GM19351 (cell line): ENCODE data around the gene ACYP2.
"Not testable (repeated sequence)": the region's sequence is repeated elsewhere in the genome, so short reads cannot be mapped to it uniquely, and the experiment has no call there.

Source experiments
- ATAC-seq: cut with Tn5 transposase; IDR thresholded peaks from one replicate; pipeline ENCODE4 v1.9.1; 2021; ENCODE audit warnings: mild to moderate bottlenecking, moderate library complexity; ENCODE audit not compliant: unreplicated experiment

The ACYP2 gene

DNA sequence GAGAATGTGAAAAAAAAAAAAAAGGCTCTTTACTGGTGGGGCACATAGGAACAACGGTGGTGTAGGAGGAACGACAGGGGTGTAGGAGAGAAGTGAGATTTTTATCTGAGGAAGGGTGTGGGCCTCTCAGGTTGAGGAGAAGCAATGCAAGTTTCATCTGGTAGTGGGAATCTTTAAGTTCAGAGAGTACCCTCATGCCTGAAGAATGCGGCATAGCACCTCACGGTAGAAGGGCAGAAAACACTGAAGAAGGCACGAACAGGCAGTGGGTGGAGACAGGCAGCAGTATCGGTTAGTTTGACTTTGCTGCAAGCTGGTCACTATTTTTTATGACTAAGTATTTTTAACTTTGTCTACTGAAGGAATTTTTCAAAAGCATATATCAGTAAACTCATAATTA, 192.8 kb downstream of the ACYP2 start:
- ATAC-seq, result no peak

DNA sequence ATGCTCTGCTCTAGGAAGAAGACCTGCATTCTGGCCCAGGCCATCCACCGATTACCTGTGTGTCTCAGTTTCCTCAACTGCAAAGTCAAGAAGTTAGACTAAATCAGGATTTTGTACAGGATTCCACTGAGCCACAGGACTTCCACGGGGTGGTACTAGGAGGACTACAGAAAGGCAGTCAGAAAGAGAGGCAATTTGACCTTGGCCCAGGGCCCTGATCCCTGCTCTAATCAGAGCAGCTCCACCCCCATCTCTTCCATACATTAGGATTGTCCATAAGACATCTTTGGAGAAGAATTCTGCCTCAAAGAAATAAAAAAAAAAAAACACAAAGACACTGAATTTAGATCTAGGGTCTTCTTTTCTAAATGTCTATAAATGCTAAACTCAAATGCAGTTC, 193.4 kb downstream of the ACYP2 start:
- ATAC-seq, result no peak

GRCh38 chr2:54310311-54310710, 194.9 kb downstream of the ACYP2 start:
- ATAC-seq, result no peak

DNA sequence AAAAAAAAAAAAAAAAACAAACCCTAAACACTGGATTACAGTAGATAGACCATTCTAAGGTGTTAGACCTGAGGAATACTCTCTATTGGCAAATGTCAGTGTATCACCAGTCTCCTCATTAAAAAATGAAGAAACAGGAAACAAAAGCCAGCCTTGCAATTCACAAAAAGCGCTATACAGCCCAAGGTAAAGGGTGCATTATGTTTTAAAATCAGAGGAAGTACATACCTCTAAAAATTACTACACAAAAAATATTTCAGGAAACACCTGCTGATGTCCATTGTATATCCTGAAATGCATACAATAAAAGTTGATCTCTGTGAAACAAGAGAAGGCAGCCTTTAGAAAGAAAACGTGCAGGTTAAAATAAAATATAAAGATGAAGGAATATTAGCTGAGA, 195.5 kb downstream of the ACYP2 start:
- no peak for ATAC-seq

DNA sequence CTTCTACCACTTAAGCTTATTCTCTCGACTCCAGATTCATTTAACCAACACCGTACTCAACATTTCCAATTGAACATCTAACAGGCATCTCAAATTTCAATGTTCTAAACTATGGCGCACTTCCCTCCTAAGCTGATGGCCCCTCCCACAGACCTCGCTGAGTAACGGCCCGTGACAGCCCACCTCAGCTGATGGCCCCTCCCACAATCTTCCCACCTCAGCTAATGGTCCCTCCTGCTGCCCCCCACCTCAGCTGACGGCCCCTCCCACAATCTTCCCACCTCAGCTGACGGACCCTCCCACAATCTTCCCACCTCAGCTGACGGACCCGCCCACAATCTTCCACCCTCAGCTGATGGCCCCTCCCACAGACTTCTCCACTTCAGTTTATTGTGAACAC, 197.7 kb downstream of the ACYP2 start:
- ATAC-seq, result no peak

GRCh38 chr2:54317973-54318372, 202.6 kb downstream of the ACYP2 start:
- no peak for ATAC-seq

DNA sequence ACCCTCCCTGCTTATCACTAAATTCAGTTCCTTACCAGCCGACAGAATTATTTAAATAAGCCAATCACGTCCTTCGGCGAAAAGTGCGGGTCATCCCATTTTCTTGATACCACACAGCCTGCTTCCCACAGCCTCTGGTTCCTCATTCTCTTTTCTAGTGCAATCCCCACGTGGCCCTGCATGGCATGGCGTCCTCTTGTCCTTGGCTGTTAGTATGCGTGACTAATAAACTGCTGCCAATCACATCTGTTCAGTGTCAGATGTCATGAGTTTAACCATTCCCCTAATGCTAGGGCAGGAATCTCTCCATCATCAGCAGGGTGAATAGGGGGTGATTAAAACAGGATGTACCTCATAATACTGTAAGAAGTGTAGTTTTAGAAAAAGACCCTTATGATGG, 203.4 kb downstream of the ACYP2 start:
- ATAC-seq, result no peak

GRCh38 chr2:54321047-54321446, 205.6 kb downstream of the ACYP2 start:
- ATAC-seq, result no peak

GRCh38 chr2:54324517-54324916, 209.1 kb downstream of the ACYP2 start:
- ATAC-seq, result not testable (repeated sequence)

DNA sequence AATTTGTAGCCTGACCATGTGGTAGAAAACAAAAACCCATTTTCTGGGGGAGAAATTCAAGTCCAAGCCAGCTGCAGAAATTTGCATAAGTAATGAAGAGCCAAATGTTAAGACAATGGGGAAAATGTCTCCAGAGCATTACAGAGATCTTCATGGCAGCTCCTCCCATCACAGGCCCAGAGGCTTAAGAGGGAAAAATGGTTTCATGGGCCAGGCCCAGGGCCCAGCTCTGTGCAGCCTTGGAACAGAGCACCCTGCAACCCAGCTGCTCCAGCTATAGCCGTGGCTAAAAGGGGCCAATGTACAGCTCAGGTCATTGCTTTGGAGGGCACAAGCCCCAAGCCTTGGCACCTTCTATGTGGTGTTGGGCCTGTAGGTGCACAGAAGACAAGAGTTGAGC, 209.7 kb downstream of the ACYP2 start:
- ATAC-seq, result no peak

- ATAC-seq, result no peak
Observed at GRCh38 chr2:54329482-54330161, 214.2 kb downstream of the ACYP2 start.

GRCh38 chr2:54330162-54330925, 214.9 kb downstream of the ACYP2 start:
- peak; percentile 98 for ATAC-seq

DNA sequence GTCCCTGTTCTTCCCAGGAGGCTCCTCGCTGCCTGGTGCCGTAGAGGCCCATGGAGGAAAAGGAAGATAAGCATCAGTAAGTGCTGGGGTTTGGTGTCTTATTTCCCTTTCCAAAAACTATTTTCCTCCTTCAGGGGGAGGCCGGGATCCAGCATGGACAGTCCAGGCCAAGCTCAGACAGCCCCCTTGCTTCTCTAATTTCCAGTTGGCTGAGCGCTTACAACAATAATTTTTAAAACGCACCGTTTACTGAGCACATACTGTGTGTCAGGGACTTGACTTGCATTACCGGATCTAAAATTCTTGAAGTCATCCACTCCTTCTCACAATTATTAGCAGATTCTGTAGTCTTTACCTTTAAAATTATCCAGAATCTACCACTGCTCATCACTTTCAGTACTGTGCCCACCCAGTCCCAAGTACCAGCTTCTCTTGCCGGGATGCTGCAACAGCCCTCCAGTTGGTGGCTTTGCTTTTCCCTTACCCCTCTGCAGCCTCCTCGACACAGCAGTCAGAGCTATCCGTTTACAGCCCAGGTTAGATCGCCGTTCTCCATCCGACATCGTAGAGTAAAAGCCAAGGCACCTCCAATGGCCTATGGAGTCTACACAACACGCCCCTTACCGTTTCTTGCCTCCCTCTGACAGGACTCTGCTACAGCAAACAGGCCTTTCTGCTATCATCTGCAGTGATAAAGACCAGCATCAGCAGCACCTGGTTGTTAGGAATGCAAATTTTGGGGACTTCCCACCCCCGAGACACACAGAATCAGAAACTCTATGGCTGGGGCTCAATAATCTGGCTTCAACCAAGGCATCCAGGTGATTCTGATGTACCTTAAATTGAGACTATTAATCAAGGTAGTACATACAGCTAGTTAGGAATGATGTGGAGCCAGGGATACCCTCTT, 215.8 kb downstream of the ACYP2 start:
- peak; percentile 14 for ATAC-seq

GRCh38 chr2:54332386-54332785, 217.0 kb downstream of the ACYP2 start:
- no peak for ATAC-seq

- ATAC-seq, result no peak
Observed at GRCh38 chr2:54336136-54336976, 220.9 kb downstream of the ACYP2 start.

GRCh38 chr2:54336977-54337255, 221.5 kb downstream of the ACYP2 start:
- ATAC-seq, result no peak

GRCh38 chr2:54341656-54342055, 226.2 kb downstream of the ACYP2 start:
- ATAC-seq, result no peak

GRCh38 chr2:54342603-54343002, 227.2 kb downstream of the ACYP2 start:
- no peak for ATAC-seq

GRCh38 chr2:54347622-54348021, 232.2 kb downstream of the ACYP2 start:
- ATAC-seq, result no peak

- no peak for ATAC-seq
Observed at GRCh38 chr2:54348646-54349045, 233.2 kb downstream of the ACYP2 start.

DNA sequence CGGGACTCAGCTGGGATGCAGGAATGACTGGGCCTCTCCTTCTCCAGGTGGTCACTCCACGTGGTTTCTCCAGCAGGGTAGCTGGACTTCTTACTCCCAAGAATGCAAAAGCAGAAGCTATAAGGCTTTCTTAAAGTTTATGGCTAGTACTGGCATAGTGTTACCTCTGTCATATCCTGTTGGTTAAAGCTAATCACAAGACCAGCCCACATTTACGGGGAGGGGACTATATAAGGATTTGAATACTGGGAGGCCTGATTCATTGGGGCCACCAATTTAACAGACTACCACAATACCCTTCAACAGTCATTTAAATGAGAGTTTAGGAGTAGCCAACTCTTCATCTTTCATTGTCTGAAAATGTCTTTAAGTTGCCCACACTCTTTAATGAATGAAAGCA, 235.0 kb downstream of the ACYP2 start:
- no peak for ATAC-seq
